Naive thymus-derived CD8-positive, alpha-beta T cell (primary cell): ENCODE data around the gene DVL2. TPM values are rescaled to one million over a fixed set of nuclear protein-coding genes. Genes with fewer than 3 reads are reported as not detected.
A peak's percentile ranks its signal among the peaks of the same experiment; 100 is the strongest.

Source experiments
- ATAC-seq, 2 donors: fragments of 150-1000 bp; cut with Tn5 transposase in 1 of 2; sonication (Bioruptor Pico), chemical (Tn5 transposase) in 1 of 2; 1 replicate in 1 of 2; 2 replicates in 1 of 2; pipeline ENCODE4 v1.10.0; 2021; ENCODE audit warnings: mild to moderate bottlenecking in 2 of 2, moderate library complexity in 2 of 2
- POLR2A ChIA-PET: fragments of 350-600 bp; sonication (Branson Sonifier 250); formaldehyde crosslinking; loops from one replicate; lab custom pipeline; 2021; ENCODE audit warnings: antibody characterized with exemption; lab: Charles Lee
- DNase-seq, 10 donors: peaks; one replicate each; pipeline versions ENCODE4 v3.0.0 to v3.0.0-alpha.2; 2020 to 2022
- H3K27ac Mint-ChIP-seq, 10 donors: one replicate each; pipeline ENCODE4 v1.8.0; 2020 to 2022; ENCODE audit warnings: mild to moderate bottlenecking in 10 of 10, mixed read lengths in 10 of 10, moderate library complexity in 4 of 10, inconsistent platforms in 1 of 10
- H3K27me3 Mint-ChIP-seq, 5 donors: one replicate each; pipeline ENCODE4 v1.8.0; 2021 to 2022; ENCODE audit warnings: mixed read lengths in 5 of 5
- H3K36me3 Mint-ChIP-seq, 3 donors: one replicate each; pipeline ENCODE4 v1.8.0; 2020 to 2022; ENCODE audit warnings: mixed read lengths in 3 of 3, mild to moderate bottlenecking in 2 of 3, inconsistent platforms in 1 of 3
- H3K4me1 Mint-ChIP-seq, 4 donors: one replicate each; pipeline ENCODE4 v1.8.0; 2021 to 2022; ENCODE audit warnings: mixed read lengths in 4 of 4
- H3K4me3 Mint-ChIP-seq, 10 donors: one replicate each; pipeline ENCODE4 v1.8.0; 2020 to 2022; ENCODE audit warnings: mild to moderate bottlenecking in 10 of 10, mixed read lengths in 10 of 10, moderate library complexity in 6 of 10, inconsistent platforms in 1 of 10
- H3K9me3 Mint-ChIP-seq, 9 donors: one replicate each; pipeline ENCODE4 v1.8.0; 2020 to 2022; ENCODE audit warnings: mixed read lengths in 9 of 9, mild to moderate bottlenecking in 3 of 9, inconsistent platforms in 1 of 9, moderate library complexity in 1 of 9
- polyA plus RNA-seq, 3 donors: library from polyadenylated mRNA; unstranded; fragments of 300-500 nt; fragmentation: Illumina TruSeq; gene quantifications; one replicate each; pipeline ENCODE4 v1.2.3, GENCODE V29; 2021
- total RNA-seq, 8 experiments: library from RNA in 2 of 8; stranded (reverse) in 2 of 8; gene quantifications; one replicate each; pipeline ENCODE4 v1.2.3 and lab custom pipeline; 2021 to 2026

The DVL2 gene
- total and polyA plus RNA-seq, 5 experiments from 2014 or later, result 19.3 to 81.5 (median 26.5) TPM

GRCh38 chr17:7262935-7263800 is 28.9 kb upstream of the DVL2 start:
- Mint-ChIP-seq H3K4me1 (peaks cover 18 to 29% (median 26%) of the 10 kb centered on the region in 4 donors), H3K9me3 (no peaks in the 10 kb centered on the region), H3K4me3 (peak overlapping the region; percentile 83 to 92 (median 88)), H3K27ac (peak overlapping the region in 9 of 10 donors; percentile 61 to 94 (median 89)), H3K27me3 (peaks cover 0 to 6% (median 0%) of the 10 kb centered on the region in 5 donors), H3K36me3 (peaks cover 0 to 8% (median 0%) of the 10 kb centered on the region in 3 donors)
- ATAC-seq, result peak; percentile 22 to 29
- DNase-seq, result peak in 4 of 10 donors; percentile 4 to 29 (median 24)
- POLR2A ChIA-PET, result interaction anchor here (0.6 to 3.2 kb wide), 5 partner anchors 33 to 286 kb away, joined by 3 to 9 read pairs (median 6); partner anchors contain the start of genes ACADVL, ACAP1 and DLG4

- H3K36me3 Mint-ChIP-seq, result peaks cover 0 to 15% (median 0%) of the 10 kb centered on the region in 3 donors
- H3K27me3 Mint-ChIP-seq, result peaks cover 0 to 6% (median 0%) of the 10 kb centered on the region in 5 donors
- POLR2A ChIA-PET, result interaction anchor here (0.6 to 3.2 kb wide), 11 partner anchors 20 to 985 kb away, joined by 3 to 9 read pairs (median 4); partner anchors contain the start of genes ACADVL, ACAP1, DLG4 and GABARAP
- H3K27ac Mint-ChIP-seq, result peak within 1 kb of the TSS; percentile 70 to 94 (median 90)
- H3K4me3 Mint-ChIP-seq, result peak within 1 kb of the TSS; percentile 83 to 92 (median 88)
- DNase-seq (peak in 4 of 10 donors; percentile 7 to 70 (median 24)), ATAC-seq (peak; percentile 16 to 29)
- no peaks in the 10 kb centered on the region for H3K9me3 Mint-ChIP-seq
- peaks cover 18 to 29% (median 26%) of the 10 kb centered on the region in 4 donors for H3K4me1 Mint-ChIP-seq
Observed at GRCh38 chr17:7262192-7262934, 28.0 kb upstream of the DVL2 start, which contains the start of gene CLDN7. Gene CLDN7 (minus strand): TSS chr17:7262478. CDS start chr17:7262043, 435 bp downstream.

- POLR2A ChIA-PET, result interaction anchor here (0.6 to 3.2 kb wide), 13 partner anchors 11 to 287 kb away, joined by 3 to 9 read pairs (median 4); partner anchors contain the start of genes ACADVL, ACAP1, DLG4 and GABARAP
- Mint-ChIP-seq H3K4me1 (peaks cover 19 to 30% (median 29%) of the 10 kb centered on the region in 4 donors), H3K27ac (peak overlapping the region; percentile 59 to 93 (median 86)), H3K9me3 (no peaks in the 10 kb centered on the region), H3K27me3 (peaks cover 0 to 3% (median 0%) of the 10 kb centered on the region in 5 donors), H3K36me3 (peaks cover 0 to 23% (median 0%) of the 10 kb centered on the region in 3 donors), H3K4me3 (peak overlapping the region; percentile 73 to 86 (median 80))
- DNase-seq (peak in 8 of 10 donors; percentile 23 to 70 (median 40)), ATAC-seq (peak; percentile 59 to 61)
Observed at GRCh38 chr17:7261379-7262191, 27.3 kb upstream of the DVL2 start.

- peaks cover 0 to 30% (median 0%) of the 10 kb centered on the region in 3 donors for H3K36me3 Mint-ChIP-seq
- peak; percentile 46 to 48 for ATAC-seq
- H3K9me3 Mint-ChIP-seq, result no peaks in the 10 kb centered on the region
- peaks cover 0 to 3% (median 0%) of the 10 kb centered on the region in 5 donors for H3K27me3 Mint-ChIP-seq
- H3K4me3 Mint-ChIP-seq, result peak overlapping the region; percentile 64 to 86 (median 77)
- POLR2A ChIA-PET, result interaction anchor here (0.7 to 3.2 kb wide), 13 partner anchors 10 to 123 kb away, joined by 3 to 17 read pairs (median 4); partner anchors contain the start of genes ACADVL, ACAP1, DLG4 and GABARAP
- H3K4me1 Mint-ChIP-seq, result peaks cover 19 to 33% (median 29%) of the 10 kb centered on the region in 4 donors
- DNase-seq, result peak in 5 of 10 donors; percentile 19 to 71 (median 43)
- H3K27ac Mint-ChIP-seq, result peak overlapping the region; percentile 53 to 93 (median 76)
Observed at GRCh38 chr17:7260651-7261378, 26.5 kb upstream of the DVL2 start.

GRCh38 chr17:7260151-7260550 is 25.8 kb upstream of the DVL2 start:
- Mint-ChIP-seq H3K9me3 (no peaks in the 10 kb centered on the region), H3K4me1 (peaks cover 19 to 33% (median 29%) of the 10 kb centered on the region in 4 donors), H3K27ac (peak overlapping the region; percentile 53 to 93 (median 76)), H3K36me3 (peaks cover 0 to 36% (median 0%) of the 10 kb centered on the region in 3 donors), H3K4me3 (peak overlapping the region; percentile 47 to 86 (median 69)), H3K27me3 (peaks cover 0 to 3% (median 0%) of the 10 kb centered on the region in 5 donors)
- POLR2A ChIA-PET, result interaction anchor here (0.7 to 3.0 kb wide), 6 partner anchors 10 to 122 kb away, joined by 3 to 17 read pairs (median 4); partner anchors contain the start of genes ACADVL, ACAP1, DLG4 and GABARAP
- ATAC-seq (no peak), DNase-seq (no peak)

GRCh38 chr17:7259555-7259889 is 25.2 kb upstream of the DVL2 start:
- peaks cover 0 to 42% (median 2%) of the 10 kb centered on the region in 3 donors for H3K36me3 Mint-ChIP-seq
- no peak for ATAC-seq
- H3K4me1 Mint-ChIP-seq, result peaks cover 19 to 33% (median 29%) of the 10 kb centered on the region in 4 donors
- no peaks in the 10 kb centered on the region for H3K9me3 Mint-ChIP-seq
- peaks cover 0 to 3% (median 0%) of the 10 kb centered on the region in 5 donors for H3K27me3 Mint-ChIP-seq
- DNase-seq, result no peak
- H3K4me3 Mint-ChIP-seq, result peak overlapping the region in 1 of 10 donors; percentile 66
- H3K27ac Mint-ChIP-seq, result peak overlapping the region; percentile 24 to 90 (median 53)
- POLR2A ChIA-PET, result interaction anchor here (0.6 to 3.0 kb wide), 6 partner anchors 10 to 666 kb away, joined by 3 to 17 read pairs (median 5); partner anchors contain the start of genes ACADVL, ACAP1, DLG4 and GABARAP

- ATAC-seq (no peak), DNase-seq (no peak)
- Mint-ChIP-seq H3K4me1 (peaks cover 18 to 31% (median 30%) of the 10 kb centered on the region in 4 donors), H3K9me3 (no peaks in the 10 kb centered on the region), H3K36me3 (peaks cover 0 to 48% (median 2%) of the 10 kb centered on the region in 3 donors), H3K27ac (peak overlapping the region; percentile 24 to 90 (median 60)), H3K4me3 (peak overlapping the region in 2 of 10 donors; percentile 24 to 66), H3K27me3 (peaks cover 0 to under 1% (median 0%) of the 10 kb centered on the region in 5 donors)
- POLR2A ChIA-PET, result interaction anchor here (0.6 to 3.0 kb wide), 5 partner anchors 9 to 667 kb away, joined by 4 to 17 read pairs (median 5); partner anchors contain the start of genes ACADVL, DLG4 and GABARAP
Observed at GRCh38 chr17:7258731-7259554, 24.6 kb upstream of the DVL2 start.

- ATAC-seq (no peak), DNase-seq (no peak)
- peaks cover 0 to 59% (median 2%) of the 10 kb centered on the region in 3 donors for H3K36me3 Mint-ChIP-seq
- H3K27me3 Mint-ChIP-seq, result no peaks in the 10 kb centered on the region
- peaks cover 11 to 29% (median 27%) of the 10 kb centered on the region in 4 donors for H3K4me1 Mint-ChIP-seq
- no peaks in the 10 kb centered on the region for H3K9me3 Mint-ChIP-seq
- no peak overlapping the region for H3K4me3 Mint-ChIP-seq
- POLR2A ChIA-PET, result interaction anchor here (0.7 to 1.6 kb wide), 2 partner anchors 14 to 89 kb away, joined by 3 to 5 read pairs; partner anchors contain the start of gene GABARAP
- H3K27ac Mint-ChIP-seq, result peak overlapping the region in 6 of 10 donors; percentile 11 to 79 (median 63)
Observed at GRCh38 chr17:7256766-7257456, 22.6 kb upstream of the DVL2 start.

- POLR2A ChIA-PET, result interaction anchor here (0.8 kb wide), 1 partner anchor 34 kb away, joined by 3 read pairs; no protein-coding TSS in a partner anchor
- no peaks in the 10 kb centered on the region for H3K27me3 Mint-ChIP-seq
Observed at GRCh38 chr17:7254511-7254910, 20.2 kb upstream of the DVL2 start.

More at GRCh38 chr17:7254511-7254910, 20.2 kb upstream of the DVL2 start:
- no peak for DNase-seq
- Mint-ChIP-seq H3K36me3 (peaks cover 0 to 59% (median 2%) of the 10 kb centered on the region in 3 donors), H3K4me3 (peak overlapping the region in 4 of 10 donors; percentile 1 to 58 (median 49)), H3K4me1 (peaks cover 16 to 38% (median 34%) of the 10 kb centered on the region in 4 donors), H3K27ac (peak overlapping the region in 6 of 10 donors; percentile 31 to 74 (median 54)), H3K9me3 (no peaks in the 10 kb centered on the region)
- ATAC-seq, result no peak
